Medulla oblongata (tissue), 1 donor: ENCODE results near the gene CDS2.

ENCODE experiments used
- DNase-seq: peaks from one replicate; pipeline ENCODE4 v3.0.0-alpha.2; 2015; ENCODE audit errors: extremely low spot score

Gene CDS2

DNA sequence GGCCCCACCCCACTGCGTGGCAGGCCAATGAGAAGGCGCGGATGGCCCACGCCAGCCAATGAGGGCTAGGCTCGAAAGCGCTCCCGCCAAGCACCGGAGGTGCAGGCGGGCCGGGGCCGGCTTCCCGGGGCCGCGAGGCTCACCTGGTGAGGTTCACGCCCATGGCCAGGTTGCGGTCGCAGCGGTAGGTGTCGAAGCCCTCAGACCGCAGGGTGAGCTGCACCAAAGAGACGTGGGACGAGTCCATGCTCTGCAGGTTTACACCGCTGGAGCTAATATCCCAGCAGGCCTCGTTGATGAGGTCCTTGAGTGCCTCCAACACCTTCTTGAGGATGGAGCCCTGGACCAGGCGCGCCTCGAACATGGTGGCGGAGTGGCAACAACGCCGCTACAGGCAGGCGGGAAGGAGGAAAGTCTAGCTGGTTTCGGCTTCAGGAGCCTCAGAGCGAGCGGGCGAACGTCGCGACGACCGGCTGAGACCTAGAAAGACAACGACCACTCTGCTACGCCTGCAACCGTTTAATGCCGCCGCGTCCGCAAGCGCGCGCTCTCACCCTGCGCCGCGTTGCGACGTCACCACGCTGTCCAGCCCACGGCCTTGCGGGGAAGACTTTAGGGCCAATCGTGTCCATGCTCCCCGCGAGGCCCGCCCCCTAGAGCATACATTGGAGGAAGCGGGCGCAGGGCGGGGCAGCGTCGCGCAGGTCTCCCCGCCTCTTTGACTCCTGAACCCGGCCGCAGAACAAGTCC is 7.2 kb upstream of the CDS2 start, which contains the start of gene PCNA:
TSS of gene PCNA (minus strand) at position 524 of the 750 bp plus-strand sequence. CDS start at position 364, 160 bp downstream.
- DNase-seq = peak; percentile 99

DNA sequence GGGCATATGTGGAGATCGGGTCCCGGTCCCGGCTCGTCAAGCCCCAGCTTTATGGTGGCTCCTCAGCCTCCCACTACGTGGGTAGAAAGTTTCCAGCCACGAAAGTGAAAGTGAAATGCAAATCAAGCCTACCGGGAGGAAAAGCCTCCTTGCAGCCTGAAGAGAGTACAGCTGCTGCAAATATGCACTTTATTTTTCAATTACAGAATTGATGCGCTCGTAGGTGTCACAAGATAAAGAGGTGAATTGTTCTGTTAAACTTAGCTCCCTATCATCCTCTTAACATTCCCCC is 6.7 kb upstream of the CDS2 start:
- no peak for DNase-seq

DNA sequence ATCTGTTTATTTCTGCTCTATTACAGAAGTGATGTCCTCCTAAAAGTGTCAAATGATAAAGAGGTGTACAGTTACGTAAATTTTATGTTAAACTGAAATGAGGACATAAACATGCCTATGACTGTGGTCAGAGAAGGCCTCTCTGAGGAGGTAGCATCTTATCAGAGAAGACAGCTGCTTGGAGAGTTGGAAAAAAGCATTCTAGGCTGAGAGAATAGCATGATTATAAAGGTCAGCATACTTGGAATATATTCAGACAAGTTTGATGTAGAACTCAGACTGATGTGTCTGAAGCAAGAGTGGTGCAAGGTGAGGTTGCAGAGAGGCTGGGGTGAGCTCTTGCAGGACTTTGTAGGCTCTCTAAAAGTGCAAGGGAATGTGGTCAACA is 3.9 kb upstream of the CDS2 start:
- DNase-seq = no peak

DNA sequence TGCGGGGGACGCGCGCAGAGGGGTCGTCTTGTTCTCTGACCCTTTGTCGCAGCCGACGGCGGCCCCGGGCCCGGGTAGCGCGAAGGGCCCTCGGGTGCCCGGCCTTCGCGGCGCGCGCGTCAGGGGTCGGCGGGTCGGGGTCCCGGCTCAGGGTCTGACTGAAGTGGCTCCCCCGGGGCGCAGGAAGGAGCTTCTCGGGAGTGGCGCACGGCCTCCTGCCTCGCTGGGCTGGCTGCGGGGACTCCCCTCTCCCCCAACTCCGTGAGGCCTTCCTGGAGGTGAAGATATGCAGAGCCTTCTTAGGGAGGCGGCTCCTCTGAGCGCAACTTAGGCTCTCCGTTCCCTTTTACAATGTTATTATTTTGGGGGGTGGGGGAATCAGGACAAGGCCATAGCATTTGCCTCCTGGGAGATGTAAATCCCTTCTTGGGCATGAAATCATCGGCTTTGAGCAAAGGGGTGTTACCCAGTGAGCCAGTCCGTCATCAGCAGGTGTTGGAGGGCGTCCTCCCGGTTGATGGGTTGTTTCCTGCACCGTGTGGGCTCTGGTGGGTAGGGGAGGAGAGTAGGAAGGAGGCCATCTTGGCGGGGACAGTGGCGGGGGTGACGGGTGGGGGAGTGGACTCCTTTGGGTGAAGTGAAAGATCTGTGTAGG is 523 bp downstream of the CDS2 start:
- peak; percentile 69 for DNase-seq

DNA sequence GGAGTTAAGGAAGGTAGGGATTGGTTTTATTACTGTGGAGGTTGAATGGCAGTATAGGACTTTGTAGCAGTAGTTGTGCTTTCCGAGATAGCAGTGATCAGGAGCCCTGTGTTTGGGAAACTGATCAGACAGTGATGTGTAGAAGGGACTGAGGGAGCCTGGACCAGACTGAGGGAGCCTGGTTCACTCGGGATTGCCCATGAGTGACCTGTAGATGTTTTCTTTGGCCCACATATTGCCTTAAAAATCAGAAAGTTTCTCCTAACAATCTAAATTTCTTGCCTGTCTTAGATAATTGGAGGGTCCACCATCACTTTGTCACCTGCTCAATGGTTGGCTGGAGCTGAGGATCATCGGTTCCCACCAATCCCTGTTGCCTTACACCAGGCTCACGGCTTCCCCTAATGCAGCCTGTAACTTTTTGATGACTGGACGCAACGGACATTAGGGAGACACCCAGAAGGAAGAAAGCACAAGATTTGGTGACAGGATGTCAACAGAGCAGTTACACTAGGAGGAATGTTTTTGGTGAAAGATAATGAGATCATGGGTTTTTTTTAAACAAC is 1.1 kb downstream of the CDS2 start:
- DNase-seq = no peak

DNA sequence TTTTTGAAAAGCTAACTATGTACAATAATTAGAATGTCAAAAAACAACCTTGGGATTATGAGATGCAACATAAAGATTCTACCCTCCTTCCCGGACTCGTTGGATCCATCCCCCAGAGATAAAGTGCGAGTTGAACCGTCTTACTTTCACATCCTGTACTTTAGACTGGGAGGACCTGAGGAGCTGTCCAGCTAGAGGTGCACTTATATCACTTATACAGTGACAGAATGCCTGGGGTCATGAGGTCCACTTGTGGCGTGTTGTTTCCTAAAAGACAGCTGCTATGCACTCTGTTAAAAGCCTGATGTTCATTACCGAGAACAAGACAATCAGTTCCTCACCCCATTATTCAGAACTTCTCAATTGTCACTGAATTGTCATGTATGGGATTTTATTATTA is 2.1 kb downstream of the CDS2 start:
- no peak for DNase-seq

DNA sequence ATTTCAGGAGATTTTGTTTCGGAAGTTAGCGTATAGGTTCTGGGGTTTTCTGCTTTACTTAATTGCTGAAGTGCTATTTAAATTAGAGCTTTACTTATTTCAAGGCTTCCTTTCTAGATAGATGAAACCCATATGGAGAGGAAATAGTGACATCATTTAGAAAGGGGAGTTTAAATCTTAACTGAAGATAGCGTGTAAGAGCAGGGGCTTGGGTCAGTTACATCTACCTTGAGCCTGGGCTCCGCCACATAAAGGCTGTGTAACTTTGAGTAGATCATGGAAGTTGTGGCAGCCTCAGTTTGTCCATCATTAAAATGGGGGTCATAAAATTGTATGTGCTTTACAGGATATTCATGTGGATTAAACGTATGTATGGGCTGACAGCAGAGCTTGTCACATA is 4.7 kb downstream of the CDS2 start:
- DNase-seq = no peak

DNA sequence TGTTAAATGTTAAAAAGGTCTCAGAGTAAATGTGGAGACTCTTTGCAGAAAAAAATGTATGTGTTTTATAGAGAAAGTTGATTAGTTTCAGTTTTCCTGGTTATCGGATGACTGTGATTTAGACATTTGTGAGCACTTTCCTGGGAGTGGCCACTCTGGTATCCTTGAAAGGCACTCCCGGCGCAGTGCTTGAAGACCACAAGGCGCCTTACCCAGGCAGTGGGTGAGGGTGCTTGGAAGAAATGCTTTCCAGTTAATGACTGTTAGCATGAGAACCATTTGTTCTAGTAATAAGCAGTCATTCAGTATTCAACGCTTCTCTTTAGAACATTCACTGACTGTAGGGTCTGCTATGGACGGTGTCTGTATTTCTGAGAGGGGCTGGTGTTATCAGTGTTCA is 7.2 kb downstream of the CDS2 start:
- no peak for DNase-seq

DNA sequence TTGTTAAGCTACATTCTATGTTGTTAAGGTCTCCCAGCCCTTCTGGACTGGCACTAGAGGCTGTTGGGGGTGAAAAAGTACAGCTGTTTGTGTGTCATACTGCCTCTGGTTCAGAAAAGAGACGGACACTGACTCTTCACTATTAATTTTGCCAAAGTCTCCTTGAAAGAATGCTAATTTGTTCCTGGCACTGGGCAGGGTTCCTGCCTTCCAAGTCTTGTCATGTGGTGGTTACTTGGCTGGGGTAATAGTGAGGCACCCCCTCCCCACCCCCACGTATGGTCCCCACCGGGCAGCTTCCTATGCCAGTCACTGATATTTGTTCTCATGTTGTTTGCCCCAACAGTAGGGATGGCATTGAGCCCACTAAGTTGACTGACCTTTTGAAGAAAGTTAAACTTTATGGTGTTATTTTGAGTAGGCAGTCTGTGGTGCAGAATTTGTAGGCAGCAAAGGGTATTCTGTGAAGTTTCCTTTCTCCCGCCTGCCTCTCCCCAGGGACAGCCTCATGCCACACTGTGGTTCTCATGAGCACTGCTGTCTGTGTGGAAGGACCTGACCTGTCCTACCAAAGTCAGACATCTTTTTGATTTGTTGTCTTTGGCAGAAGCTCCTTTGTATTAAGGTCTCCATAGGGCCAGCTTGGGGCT is 8.7 kb downstream of the CDS2 start:
- DNase-seq = peak; percentile 80

DNA sequence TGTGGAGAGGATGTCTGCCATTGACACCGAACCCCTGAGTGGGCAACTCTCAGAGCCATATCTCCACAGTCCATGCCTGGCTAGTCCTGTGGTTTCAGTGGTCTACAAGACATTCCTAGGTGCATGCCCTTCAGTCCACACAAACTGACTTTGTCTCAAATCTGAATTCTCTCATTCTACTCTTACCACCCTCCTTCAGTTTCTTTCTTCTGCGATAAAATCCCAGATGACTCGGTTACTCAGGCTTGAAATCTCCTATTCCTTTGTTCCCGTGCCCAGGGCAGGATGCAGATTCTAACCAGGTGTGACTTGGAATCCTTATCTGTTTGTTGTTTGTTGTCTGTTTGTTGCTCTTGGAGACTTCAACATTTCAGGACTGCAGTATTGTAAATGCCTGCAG is 9.3 kb downstream of the CDS2 start:
- no peak for DNase-seq

DNA sequence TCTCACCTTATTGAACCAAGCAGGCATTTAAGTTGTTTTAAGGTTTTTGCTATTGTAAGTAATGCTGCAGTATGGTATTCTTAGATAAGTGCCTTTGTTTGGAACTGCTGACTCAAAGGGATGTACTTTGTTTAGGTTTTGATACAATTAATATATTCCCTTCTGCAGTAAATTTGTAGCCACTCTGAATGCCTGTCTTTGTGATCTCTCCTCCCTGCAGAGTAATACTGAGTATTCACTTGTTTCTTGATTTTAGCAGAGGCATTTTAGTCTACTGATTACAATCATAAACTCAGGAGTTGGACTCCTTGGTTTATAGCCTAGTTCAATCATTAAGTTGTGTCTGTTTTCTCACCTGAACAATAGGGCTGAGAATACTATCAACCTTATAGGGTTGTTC is 13.4 kb downstream of the CDS2 start:
- DNase-seq = peak; percentile 54

DNA sequence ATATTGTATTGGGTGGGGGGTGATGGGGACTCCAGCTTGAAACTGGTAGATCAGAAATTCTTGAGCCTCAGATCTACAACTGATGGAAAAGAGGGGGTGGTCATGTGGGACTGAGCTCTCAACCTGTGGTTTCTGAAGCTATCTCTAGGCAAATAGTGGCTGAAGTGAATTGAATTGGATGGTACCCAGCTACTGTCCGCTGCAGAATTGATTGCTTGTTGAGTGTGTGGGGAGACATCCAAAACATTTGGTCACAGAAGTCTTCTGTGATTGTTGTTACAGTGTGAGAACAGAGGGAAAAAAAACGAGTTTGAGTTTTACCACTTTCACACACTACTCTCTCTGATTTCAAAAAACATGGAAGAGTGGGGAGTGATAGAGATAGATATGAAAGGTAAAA is 14.8 kb downstream of the CDS2 start:
- peak; percentile 84 for DNase-seq

DNA sequence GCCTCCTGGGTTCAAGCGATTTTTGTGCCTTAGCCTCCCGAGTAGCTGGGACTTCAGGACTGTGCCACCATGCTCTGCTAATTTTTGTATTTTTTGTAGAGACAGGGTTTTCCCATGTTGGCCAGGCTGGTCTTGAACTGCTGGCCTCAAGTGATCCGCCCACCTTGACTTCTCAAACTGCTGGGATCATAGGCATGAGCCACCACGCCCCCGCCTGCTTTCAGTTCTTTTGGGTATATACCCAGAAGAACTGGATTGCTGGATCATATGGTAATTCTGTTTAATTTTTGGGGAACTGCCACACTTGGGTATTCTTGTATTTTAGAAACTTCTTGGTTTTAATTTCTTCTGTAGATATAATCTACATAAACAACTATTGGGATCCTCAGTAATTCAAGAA is 17.0 kb downstream of the CDS2 start:
- no peak for DNase-seq

DNA sequence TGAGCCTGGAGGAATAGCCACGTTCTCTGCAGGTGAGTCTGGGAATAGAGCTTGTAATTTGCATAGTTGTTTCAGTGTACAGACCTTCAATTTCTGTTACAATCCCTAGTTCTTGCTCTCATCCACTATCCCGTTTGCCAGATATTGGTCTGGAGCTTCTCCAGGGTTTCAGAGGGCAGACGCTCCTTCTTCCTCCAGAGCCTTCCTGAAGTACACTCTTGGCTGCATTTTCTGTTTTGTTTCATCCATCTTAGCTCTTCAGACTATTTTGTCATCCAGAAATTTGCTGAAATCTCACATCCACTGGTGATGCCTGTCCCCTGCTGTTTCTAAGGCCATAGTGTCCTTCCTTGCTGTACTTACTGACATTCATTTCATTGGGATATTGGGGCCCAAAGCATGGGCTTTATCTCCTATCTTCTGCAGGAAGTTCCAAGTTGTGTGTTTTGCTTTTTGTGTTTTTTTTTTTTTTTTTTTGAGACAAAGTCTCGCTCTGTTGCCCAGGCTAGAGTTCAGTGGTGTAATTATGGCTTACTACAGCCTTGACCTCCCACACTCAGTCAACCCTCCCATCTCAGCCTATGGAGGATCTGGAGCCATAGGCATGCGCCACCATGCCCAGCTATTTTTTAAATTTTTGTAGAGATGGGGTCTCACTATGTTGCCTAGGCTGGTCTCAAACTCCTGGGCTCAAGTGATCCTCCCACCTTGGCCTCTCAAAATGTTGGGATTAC is 18.7 kb downstream of the CDS2 start:
- no peak for DNase-seq

DNA sequence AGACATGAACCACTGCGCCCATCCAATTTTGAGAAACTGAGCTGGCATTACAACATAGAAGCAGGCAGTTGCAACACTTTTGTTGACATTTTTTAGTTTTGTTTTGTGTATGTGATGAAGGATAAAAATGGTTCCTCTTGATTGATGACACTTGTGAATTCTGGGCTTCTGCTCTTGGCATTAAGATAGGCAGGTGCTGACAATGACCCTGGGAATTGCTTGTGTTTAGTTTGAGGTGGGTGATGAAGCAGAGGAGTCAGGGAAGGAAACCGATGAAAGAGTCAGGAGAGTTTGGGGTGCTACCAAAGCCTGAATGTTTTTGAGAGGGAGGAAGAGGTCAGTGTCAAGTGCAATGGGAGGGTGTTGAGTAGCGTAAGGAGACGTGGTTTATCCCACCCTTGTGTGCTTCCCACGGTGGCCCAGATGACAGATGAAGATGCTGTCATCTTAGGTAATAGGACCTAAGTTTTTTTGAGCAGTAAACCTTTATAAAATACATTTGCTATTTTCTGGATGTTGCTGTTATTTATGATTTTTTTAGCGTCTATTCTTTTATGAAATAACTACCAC is 19.4 kb downstream of the CDS2 start:
- no peak for DNase-seq

DNA sequence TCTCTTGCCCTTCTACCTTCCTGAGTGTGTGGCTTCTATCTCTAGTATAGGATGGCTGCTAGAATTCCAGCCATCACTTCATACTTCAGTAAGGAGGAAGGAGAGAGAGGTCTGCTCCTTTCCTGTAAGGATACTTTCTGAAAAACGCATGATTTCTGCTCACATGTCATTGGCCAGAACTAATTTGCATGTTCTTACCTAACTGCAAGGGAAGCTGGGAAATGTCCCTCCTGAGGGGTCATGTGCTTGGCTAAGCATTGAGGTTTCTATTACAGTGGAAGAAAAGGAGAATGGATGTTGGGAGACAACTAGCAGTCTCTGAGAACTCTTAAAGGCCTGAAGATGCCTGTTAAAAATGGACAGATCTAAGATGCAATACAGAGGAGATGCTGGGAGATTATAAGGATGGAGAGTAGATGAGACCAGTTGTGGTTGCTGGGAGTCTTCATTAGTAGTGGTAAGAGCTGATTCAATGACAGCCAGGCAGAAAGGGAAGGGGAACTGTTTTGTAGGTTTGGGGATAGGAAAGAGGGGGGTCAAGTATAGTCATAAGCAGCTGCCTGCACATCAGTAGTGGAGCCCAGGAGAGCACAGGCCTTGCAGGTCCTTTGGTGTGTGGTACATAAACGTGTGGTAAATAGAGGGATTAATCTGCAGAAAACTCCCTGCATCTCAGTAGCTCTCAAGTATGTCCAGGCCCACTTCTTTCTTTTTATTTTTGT is 20.2 kb downstream of the CDS2 start:
- DNase-seq = no peak

DNA sequence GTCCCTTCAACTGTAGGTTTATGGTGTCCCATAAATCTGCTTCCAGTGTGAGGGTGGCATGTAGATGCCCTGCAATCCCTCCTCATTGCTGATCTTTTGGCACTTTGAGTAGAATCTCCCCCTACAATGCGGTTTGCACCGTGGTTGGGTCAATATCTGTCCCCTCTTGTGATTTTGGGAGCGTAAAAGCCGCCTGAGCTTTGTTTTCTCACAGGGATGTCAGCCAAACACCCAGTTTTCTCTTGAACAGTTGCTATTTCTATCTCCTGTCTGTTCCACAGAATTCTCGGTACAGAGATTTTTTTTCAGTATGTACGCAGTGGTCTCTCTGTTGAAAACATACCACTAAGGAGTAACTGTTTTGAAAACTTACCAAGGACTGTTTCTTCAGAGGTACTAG is 21.8 kb downstream of the CDS2 start:
- DNase-seq = no peak

DNA sequence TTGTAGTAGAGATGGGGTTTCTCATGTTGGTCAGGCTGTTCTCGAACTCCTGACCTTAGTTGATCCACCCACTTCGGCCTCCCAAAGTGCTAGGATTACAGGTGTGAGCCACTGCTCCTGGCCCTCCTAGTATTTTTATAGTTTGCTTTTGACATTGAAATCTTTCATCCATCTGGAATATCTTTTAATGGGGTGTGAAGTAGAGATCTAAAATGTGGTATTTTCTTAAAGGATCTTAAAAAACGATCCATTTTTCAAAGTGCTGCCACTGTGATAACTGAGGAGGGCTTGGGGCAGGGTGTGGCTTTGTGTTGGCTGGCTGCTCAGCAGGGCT is 23.1 kb downstream of the CDS2 start:
- DNase-seq = no peak

DNA sequence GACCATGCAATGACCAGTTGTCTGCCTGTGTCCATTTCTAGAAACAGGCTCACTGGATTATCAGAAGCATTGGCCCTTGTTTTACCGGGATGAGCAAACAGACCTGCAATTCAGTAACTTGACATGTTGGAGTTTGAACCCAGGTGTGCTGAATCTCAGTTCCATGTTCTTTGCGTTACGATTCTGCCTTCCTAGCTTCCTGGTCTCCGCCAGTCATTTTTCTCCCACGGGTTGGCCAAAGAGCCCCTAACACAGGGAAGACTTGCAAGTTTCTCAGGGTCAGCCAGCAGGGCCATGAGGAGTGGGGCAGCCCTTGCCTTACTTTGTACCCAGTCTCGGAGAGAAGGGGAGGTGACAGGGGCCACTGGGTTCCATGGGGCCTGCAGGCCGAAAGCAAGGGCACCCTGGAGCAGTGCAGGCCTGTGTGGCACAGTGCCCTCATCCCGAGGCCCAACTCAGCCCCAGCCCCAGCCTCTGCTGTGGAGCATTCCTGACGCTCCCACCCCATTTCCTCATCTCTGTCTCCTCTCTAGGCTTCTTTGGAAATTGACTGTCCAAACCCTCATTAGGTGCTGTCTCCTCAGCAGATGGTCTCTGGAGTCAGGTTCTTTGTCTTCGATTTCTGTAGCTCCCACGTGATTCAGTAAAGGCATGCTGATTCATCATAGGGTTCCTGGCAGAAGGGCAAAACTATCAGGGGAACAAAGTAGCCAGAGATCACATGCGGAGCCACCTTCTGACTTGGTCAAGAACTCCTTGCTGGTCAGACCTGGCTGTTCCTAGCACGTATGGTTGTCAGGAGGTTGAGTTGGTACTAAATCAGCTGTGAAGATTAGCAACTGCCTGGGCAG is 23.6 kb downstream of the CDS2 start:
- DNase-seq = no peak

DNA sequence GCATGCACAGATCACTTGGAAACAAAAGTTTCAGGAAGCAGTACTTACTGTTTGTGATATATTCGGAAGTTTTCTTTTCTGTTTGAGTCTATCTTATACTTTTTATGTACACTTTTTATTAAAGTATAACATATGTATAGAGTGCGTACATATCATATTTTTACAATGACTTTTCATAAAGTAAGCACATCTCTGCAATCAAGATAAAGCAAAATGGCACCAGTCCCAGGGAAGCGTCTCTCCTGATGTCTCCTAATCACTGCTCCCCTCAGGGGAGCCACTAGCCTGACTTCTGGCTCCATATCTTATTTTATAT is 26.3 kb downstream of the CDS2 start:
- DNase-seq = no peak
